A549 (cell line): Measurements from ENCODE around the gene HTRA1.

Experiments
- EHF ChIP-seq: fragments of 250-450 bp; sonication (Bioruptor Pico); IDR thresholded peaks from 2 replicates; pipeline ENCODE4 v1.5.0; 2020; ENCODE audit warnings: mild to moderate bottlenecking
- HEYL ChIP-seq: fragments of 250-450 bp; sonication (Bioruptor Pico); IDR thresholded peaks from 2 replicates; pipeline ENCODE4 v1.8.0; 2021; ENCODE audit warnings: mild to moderate bottlenecking, moderate library complexity
- POLR2A ChIP-seq: IDR thresholded peaks from 2 replicates; pipeline ENCODE4 v1.6.1; 2012; ENCODE audit warnings: mild to moderate bottlenecking, low read length
- RAD21 ChIP-seq, 2 experiments: fragments of >200 bp in 1 of 2; sonication (Bioruptor Twin) in 1 of 2; formaldehyde crosslinking in 1 of 2; IDR thresholded peaks in 1 of 2; conservative IDR thresholded peaks in 1 of 2; 2 replicates in 1 of 2; 3 replicates in 1 of 2; pipeline ENCODE4 v1.6.1; 2012 to 2018; ENCODE audit warnings: inconsistent platforms in 1 of 2
- TF ChIP-seq, protein P1 (sequence below): fragments of >200 bp; sonication (Bioruptor Twin); formaldehyde crosslinking; IDR thresholded peaks from 3 replicates; pipeline ENCODE4 v1.5.1; 2016

DNA sequence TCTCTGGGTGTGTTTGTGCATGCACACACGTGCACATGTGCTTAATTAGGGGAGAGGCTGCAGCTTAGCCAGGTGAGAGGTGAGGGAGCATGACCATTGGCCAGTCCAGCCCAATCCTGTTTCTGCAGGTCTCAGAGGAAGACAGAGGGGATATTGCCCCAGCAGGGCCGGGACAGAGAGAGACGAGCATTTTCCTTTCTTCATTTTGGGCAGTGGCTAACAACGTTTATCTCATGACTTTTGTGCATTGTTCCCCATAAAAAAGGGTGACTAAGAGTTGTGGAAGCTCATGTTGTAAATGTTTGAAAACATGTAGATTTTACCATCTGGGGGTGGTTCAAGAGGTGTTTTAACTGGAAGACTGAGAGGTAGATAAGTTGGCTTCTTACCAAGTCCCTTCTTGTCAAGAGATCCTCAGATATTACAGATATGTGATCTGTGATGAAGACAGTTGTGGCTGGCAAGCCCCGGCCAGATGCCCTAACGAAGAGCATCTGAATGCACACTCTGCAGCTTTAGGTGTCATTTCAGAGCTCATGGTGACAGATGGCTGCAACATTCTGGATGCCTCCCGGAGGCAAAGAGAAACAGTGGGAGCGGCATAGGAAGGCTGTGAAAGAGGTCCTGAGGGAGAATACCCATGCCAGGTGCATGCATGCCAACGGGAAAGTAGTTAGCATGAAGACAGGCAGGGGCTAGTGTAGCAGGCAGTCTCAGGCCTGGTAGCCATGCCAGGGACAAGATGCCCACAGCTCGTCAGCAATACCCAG, 82.5 kb downstream of the HTRA1 start:
- no peak for TF ChIP-seq POLR2A
- TF ChIP-seq HEYL (CRISPR knock-in tag) = no peak
- no peak for TF ChIP-seq RAD21 (conservative IDR thresholded peaks at IDR 0.05 in 1 of 2, IDR thresholded peaks at IDR 0.05 in 1 of 2)
- TF ChIP-seq, protein P1, sequence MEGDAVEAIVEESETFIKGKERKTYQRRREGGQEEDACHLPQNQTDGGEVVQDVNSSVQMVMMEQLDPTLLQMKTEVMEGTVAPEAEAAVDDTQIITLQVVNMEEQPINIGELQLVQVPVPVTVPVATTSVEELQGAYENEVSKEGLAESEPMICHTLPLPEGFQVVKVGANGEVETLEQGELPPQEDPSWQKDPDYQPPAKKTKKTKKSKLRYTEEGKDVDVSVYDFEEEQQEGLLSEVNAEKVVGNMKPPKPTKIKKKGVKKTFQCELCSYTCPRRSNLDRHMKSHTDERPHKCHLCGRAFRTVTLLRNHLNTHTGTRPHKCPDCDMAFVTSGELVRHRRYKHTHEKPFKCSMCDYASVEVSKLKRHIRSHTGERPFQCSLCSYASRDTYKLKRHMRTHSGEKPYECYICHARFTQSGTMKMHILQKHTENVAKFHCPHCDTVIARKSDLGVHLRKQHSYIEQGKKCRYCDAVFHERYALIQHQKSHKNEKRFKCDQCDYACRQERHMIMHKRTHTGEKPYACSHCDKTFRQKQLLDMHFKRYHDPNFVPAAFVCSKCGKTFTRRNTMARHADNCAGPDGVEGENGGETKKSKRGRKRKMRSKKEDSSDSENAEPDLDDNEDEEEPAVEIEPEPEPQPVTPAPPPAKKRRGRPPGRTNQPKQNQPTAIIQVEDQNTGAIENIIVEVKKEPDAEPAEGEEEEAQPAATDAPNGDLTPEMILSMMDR = no peak
- TF ChIP-seq EHF (CRISPR knock-in tag) = no peak
